Subcutaneous adipose tissue (tissue), 4 donors: ENCODE measurements around the gene DGKG. TPM values are rescaled to one million over a fixed set of nuclear protein-coding genes. Genes with fewer than 3 reads are reported as not detected.

Experiments
- total RNA-seq, 4 donors: library from RNA; depleted of rRNA; stranded (reverse); fragments of >200 nt; gene quantifications; one replicate each; pipeline ENCODE4 v1.1.0, GENCODE V29; 2016
- TF ChIP-seq, protein P1 (sequence below): fragments of 450-650 bp; IDR thresholded peaks from one replicate; pipeline ENCODE4 v1.5.1; 2016; ENCODE audit warnings: low read depth, mild to moderate bottlenecking, control low read depth, antibody characterized with exemption, moderate library complexity

Gene DGKG
- total RNA-seq, 4 donors from 2014 or later = 0.49 to 3.1 (median 1.8) TPM

GRCh38 chr3:186133980-186134379, 228.1 kb downstream of the DGKG start:
- TF ChIP-seq, protein P1, sequence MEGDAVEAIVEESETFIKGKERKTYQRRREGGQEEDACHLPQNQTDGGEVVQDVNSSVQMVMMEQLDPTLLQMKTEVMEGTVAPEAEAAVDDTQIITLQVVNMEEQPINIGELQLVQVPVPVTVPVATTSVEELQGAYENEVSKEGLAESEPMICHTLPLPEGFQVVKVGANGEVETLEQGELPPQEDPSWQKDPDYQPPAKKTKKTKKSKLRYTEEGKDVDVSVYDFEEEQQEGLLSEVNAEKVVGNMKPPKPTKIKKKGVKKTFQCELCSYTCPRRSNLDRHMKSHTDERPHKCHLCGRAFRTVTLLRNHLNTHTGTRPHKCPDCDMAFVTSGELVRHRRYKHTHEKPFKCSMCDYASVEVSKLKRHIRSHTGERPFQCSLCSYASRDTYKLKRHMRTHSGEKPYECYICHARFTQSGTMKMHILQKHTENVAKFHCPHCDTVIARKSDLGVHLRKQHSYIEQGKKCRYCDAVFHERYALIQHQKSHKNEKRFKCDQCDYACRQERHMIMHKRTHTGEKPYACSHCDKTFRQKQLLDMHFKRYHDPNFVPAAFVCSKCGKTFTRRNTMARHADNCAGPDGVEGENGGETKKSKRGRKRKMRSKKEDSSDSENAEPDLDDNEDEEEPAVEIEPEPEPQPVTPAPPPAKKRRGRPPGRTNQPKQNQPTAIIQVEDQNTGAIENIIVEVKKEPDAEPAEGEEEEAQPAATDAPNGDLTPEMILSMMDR = no peak

GRCh38 chr3:186132487-186132886, 229.5 kb downstream of the DGKG start:
- TF ChIP-seq, protein P1 = no peak

DNA sequence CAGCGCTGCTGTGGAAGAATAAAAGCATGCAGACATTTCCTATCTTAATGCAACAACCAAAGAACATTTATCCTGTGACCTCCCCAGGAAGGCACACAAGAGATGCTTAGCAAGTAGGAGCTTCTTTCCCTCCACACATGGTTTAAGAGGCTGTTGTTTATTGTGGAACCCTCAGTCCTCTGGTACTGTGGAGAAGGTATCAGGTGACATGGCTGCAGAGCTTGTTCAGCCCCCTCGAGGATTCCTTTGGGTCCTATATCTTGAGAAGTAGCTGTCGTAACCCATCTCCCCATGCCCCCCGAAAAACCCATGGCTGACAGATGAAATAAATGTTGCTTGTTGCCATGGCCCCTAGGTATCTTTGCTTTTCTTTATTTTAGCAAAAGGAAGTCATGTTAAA, 232.8 kb downstream of the DGKG start:
- TF ChIP-seq, protein P1 = no peak

- TF ChIP-seq, protein P1 = no peak
These were observed 233.9 kb downstream of the DGKG start for GRCh38 chr3:186128158-186128557.

GRCh38 chr3:186127463-186127862, 234.6 kb downstream of the DGKG start:
- TF ChIP-seq, protein P1 = no peak

GRCh38 chr3:186125118-186125517, 236.9 kb downstream of the DGKG start:
- TF ChIP-seq, protein P1 = no peak

GRCh38 chr3:186124592-186124991, 237.4 kb downstream of the DGKG start:
- TF ChIP-seq, protein P1 = no peak
